H9 (cell line): ENCODE data around the gene MFSD6. TPM values are rescaled to one million over a fixed set of nuclear protein-coding genes. Genes with fewer than 3 reads are reported as not detected.

Source experiments
- DNase-seq: peaks from one replicate; pipeline ENCODE4 v3.0.0-alpha.2; 2017
- H2AFZ ChIP-seq: one replicate; pipeline ENCODE4 v1.6.1; 2013; ENCODE audit warnings: mild to moderate bottlenecking, low read length, control low read depth, moderate library complexity
- H2AK5ac ChIP-seq: 2 replicates; pipeline ENCODE4 v1.6.1; 2013; ENCODE audit warnings: low read length, control low read depth, mixed read lengths; ENCODE audit not compliant: insufficient read length
- H2BK120ac ChIP-seq: one replicate; pipeline ENCODE4 v1.6.1; 2013; ENCODE audit warnings: low read depth, mild to moderate bottlenecking, low read length, control low read depth, inconsistent platforms; ENCODE audit not compliant: poor library complexity, severe bottlenecking
- H2BK12ac ChIP-seq: 2 replicates; pipeline ENCODE4 v1.6.1; 2013; ENCODE audit warnings: low read length, control low read depth, mixed read lengths, low read depth; ENCODE audit not compliant: insufficient read length
- H2BK15ac ChIP-seq: 2 replicates; pipeline ENCODE4 v1.6.1; 2013; ENCODE audit warnings: low read depth, low read length, control low read depth
- H2BK20ac ChIP-seq: one replicate; pipeline ENCODE4 v1.6.1; 2013; ENCODE audit warnings: low read depth, mild to moderate bottlenecking, low read length, control low read depth, inconsistent platforms; ENCODE audit not compliant: poor library complexity, severe bottlenecking
- H2BK5ac ChIP-seq: 2 replicates; pipeline ENCODE4 v1.6.1; 2013; ENCODE audit warnings: low read length, control low read depth, mixed read lengths; ENCODE audit not compliant: insufficient read length
- H3K14ac ChIP-seq: 2 replicates; pipeline ENCODE4 v1.6.1; 2013; ENCODE audit warnings: low read length, control low read depth; ENCODE audit not compliant: insufficient read depth
- H3K18ac ChIP-seq: 2 replicates; pipeline ENCODE4 v1.6.1; 2013; ENCODE audit warnings: low read depth, mild to moderate bottlenecking, mixed read lengths, low read length, control low read depth; ENCODE audit not compliant: insufficient read length
- H3K23ac ChIP-seq: 2 replicates; pipeline ENCODE4 v1.6.1; 2013; ENCODE audit warnings: low read length, control low read depth, mixed read lengths, low read depth; ENCODE audit not compliant: insufficient read length
- H3K23me2 ChIP-seq: 2 replicates; pipeline ENCODE4 v1.6.1; 2013; ENCODE audit warnings: low read depth, mild to moderate bottlenecking, mixed read lengths, low read length, control low read depth; ENCODE audit not compliant: insufficient read length, poor library complexity, severe bottlenecking
- H3K27ac ChIP-seq: 2 replicates; pipeline ENCODE4 v1.5.1; 2013; ENCODE audit warnings: low read length, control low read depth, mixed read lengths, low read depth; ENCODE audit not compliant: insufficient read length
- H3K27me3 ChIP-seq: 2 replicates; pipeline ENCODE4 v1.6.1; 2013; ENCODE audit warnings: low read length, control low read depth, inconsistent platforms; ENCODE audit not compliant: insufficient read depth
- H3K4ac ChIP-seq: 2 replicates; pipeline ENCODE4 v1.6.1; 2013; ENCODE audit warnings: low read depth, mild to moderate bottlenecking, control low read depth, inconsistent platforms, low read length, moderate library complexity
- H3K4me1 ChIP-seq: 2 replicates; pipeline ENCODE4 v1.6.1; 2013; ENCODE audit warnings: low read length, control low read depth, inconsistent platforms; ENCODE audit not compliant: insufficient read depth
- H3K4me2 ChIP-seq: 2 replicates; pipeline ENCODE4 v1.6.1; 2013; ENCODE audit warnings: low read length, control low read depth, mixed read lengths; ENCODE audit not compliant: insufficient read length, insufficient read depth
- H3K56ac ChIP-seq: 2 replicates; pipeline ENCODE4 v1.6.1; 2013; ENCODE audit warnings: low read depth, mild to moderate bottlenecking, mixed read lengths, low read length, control low read depth; ENCODE audit not compliant: insufficient read length
- H3K79me1 ChIP-seq: 2 replicates; pipeline ENCODE4 v1.6.1; 2013; ENCODE audit warnings: low read depth, mild to moderate bottlenecking, moderate library complexity, low read length, control low read depth, inconsistent platforms; ENCODE audit not compliant: insufficient read depth, poor library complexity, severe bottlenecking
- H3K79me2 ChIP-seq: 2 replicates; pipeline ENCODE4 v1.6.1; 2013; ENCODE audit warnings: low read length, control low read depth, inconsistent platforms; ENCODE audit not compliant: insufficient read depth
- H3K9ac ChIP-seq: 2 replicates; pipeline ENCODE4 v1.6.1; 2013; ENCODE audit warnings: low read length, control low read depth, mixed read lengths; ENCODE audit not compliant: insufficient read length; ENCODE audit errors: extremely low read depth
- H3K9me3 ChIP-seq: one replicate; pipeline ENCODE4 v1.6.1; 2013; ENCODE audit warnings: low read depth, low read length, inconsistent platforms; ENCODE audit not compliant: control insufficient read depth
- H3T11ph ChIP-seq: one replicate; pipeline ENCODE4 v1.6.1; 2013; ENCODE audit warnings: mild to moderate bottlenecking, low read length, control low read depth, inconsistent platforms
- H4K20me1 ChIP-seq: one replicate; pipeline ENCODE4 v1.6.1; 2013; ENCODE audit not compliant: control insufficient read depth, insufficient read length, insufficient read depth
- H4K5ac ChIP-seq: 2 replicates; pipeline ENCODE4 v1.6.1; 2013; ENCODE audit warnings: low read depth, mild to moderate bottlenecking, mixed read lengths, low read length, control low read depth; ENCODE audit not compliant: insufficient read length
- H4K8ac ChIP-seq: replicated peaks from 2 replicates; pipeline ENCODE4 v1.6.1; 2013; ENCODE audit warnings: low read length, control low read depth, mixed read lengths, low read depth; ENCODE audit not compliant: insufficient read length
- H4K91ac ChIP-seq: 2 replicates; pipeline ENCODE4 v1.6.1; 2013; ENCODE audit warnings: low read depth, mild to moderate bottlenecking, moderate library complexity, mixed read lengths, low read length, control low read depth; ENCODE audit not compliant: insufficient read length
- H3K27ac Mint-ChIP-seq, 3 experiments: 2 replicates in 2 of 3; 3 replicates in 1 of 3; pipeline ENCODE4 v1.8.0; 2020 to 2021; ENCODE audit warnings: mixed read lengths in 3 of 3, mild to moderate bottlenecking in 1 of 3, moderate library complexity in 1 of 3
- H3K27me3 Mint-ChIP-seq: 2 replicates; pipeline ENCODE4 v1.8.0; 2021; ENCODE audit warnings: low read depth, mild to moderate bottlenecking, moderate library complexity, mixed read lengths
- H3K36me3 Mint-ChIP-seq, 3 experiments: 2 replicates in 2 of 3; 3 replicates in 1 of 3; pipeline ENCODE4 v1.8.0; 2020 to 2021; ENCODE audit warnings: low read depth in 3 of 3, mixed read lengths in 3 of 3; ENCODE audit not compliant: insufficient read depth in 1 of 3
- H3K4me1 Mint-ChIP-seq, 2 experiments: 2 replicates each; pipeline ENCODE4 v1.8.0; 2020; ENCODE audit warnings: mixed read lengths in 2 of 2
- H3K4me3 Mint-ChIP-seq, 2 experiments: 2 replicates in 1 of 2; 3 replicates in 1 of 2; pipeline ENCODE4 v1.8.0; 2020 to 2021; ENCODE audit warnings: mild to moderate bottlenecking in 2 of 2, mixed read lengths in 2 of 2, moderate library complexity in 1 of 2
- H3K9me3 Mint-ChIP-seq, 2 experiments: 2 replicates in 1 of 2; 3 replicates in 1 of 2; pipeline ENCODE4 v1.8.0; 2020; ENCODE audit warnings: mild to moderate bottlenecking in 2 of 2, mixed read lengths in 2 of 2, moderate library complexity in 1 of 2
- CTCF ChIP-seq: fragments of 200-600 bp; sonication (generic); conservative IDR thresholded peaks from 3 replicates; pipeline ENCODE4 v1.8.0; 2021; ENCODE audit warnings: antibody characterized with exemption, mild to moderate bottlenecking
- WGBS: extraction: QIAGEN DNeasy Blood & Tissue Kit; methylation state at CpG from one replicate; pipeline ENCODE4 v1.1.7; 2013; ENCODE audit warnings: missing lambda C conversion rate, low lambda C conversion rate, mixed read lengths; ENCODE audit not compliant: insufficient read length; ENCODE audit errors: extremely low coverage; 5-methylcytosine and 5-hydroxymethylcytosine counted together
- total RNA-seq: library from RNA; stranded (reverse); gene quantifications from 2 replicates; pipeline ENCODE4 v1.2.1, GENCODE V29; 2021

The MFSD6 gene
- total RNA-seq, 1 experiment from 2014 or later, result 4.0 TPM

- H2BK12ac ChIP-seq, result no peak overlapping the region
- no peak overlapping the region for H3K27ac ChIP-seq
- no peak overlapping the region for H2BK15ac ChIP-seq
- no peak overlapping the region for H4K91ac ChIP-seq
- H4K8ac ChIP-seq, result no peak overlapping the region
- no peak overlapping the region for H2AFZ ChIP-seq
- no peak overlapping the region for H3K27ac Mint-ChIP-seq
- no peak overlapping the region for H2BK120ac ChIP-seq
- H3K4me2 ChIP-seq, result no peak overlapping the region
- H3K56ac ChIP-seq, result no peak overlapping the region
- H3K27me3 Mint-ChIP-seq, result no peaks in the 10 kb centered on the region
- no peak for DNase-seq
- no peaks in the 10 kb centered on the region for H3K9me3 ChIP-seq
- no peak overlapping the region for H3K18ac ChIP-seq
- no peaks in the 10 kb centered on the region for H3K79me2 ChIP-seq
- H3K36me3 Mint-ChIP-seq, result no peaks in the 10 kb centered on the region
- no peak overlapping the region for H3K9ac ChIP-seq
- no peak overlapping the region for H3T11ph ChIP-seq
- H3K79me1 ChIP-seq, result no peaks in the 10 kb centered on the region
- H3K4me3 Mint-ChIP-seq, result no peak overlapping the region
- no CpG with 5 or more reads among the region's 3 CpGs for whole genome bisulfite sequencing
- no peaks in the 10 kb centered on the region for H3K9me3 Mint-ChIP-seq
- no peak overlapping the region for H2BK20ac ChIP-seq
- H3K23me2 ChIP-seq, result no peaks in the 10 kb centered on the region
- no peaks in the 10 kb centered on the region for H4K20me1 ChIP-seq
- H3K14ac ChIP-seq, result no peak overlapping the region
- H3K4me1 ChIP-seq, result no peaks in the 10 kb centered on the region
- no peak overlapping the region for H3K4ac ChIP-seq
- no peak for TF ChIP-seq CTCF
- H3K27me3 ChIP-seq, result no peaks in the 10 kb centered on the region
- no peak overlapping the region for H4K5ac ChIP-seq
- H2BK5ac ChIP-seq, result no peak overlapping the region
- H2AK5ac ChIP-seq, result no peak overlapping the region
- H3K4me1 Mint-ChIP-seq, result peaks cover 2 to 4% of the 10 kb centered on the region in 2 experiments
- no peak overlapping the region for H3K23ac ChIP-seq
These were observed 35.8 kb downstream of the MFSD6 start for GRCh38 chr2:190443778-190444481.
